ENCODE measurements around the gene SHC1. TPM values are rescaled to one million over a fixed set of nuclear protein-coding genes. Genes with fewer than 3 reads are reported as not detected.

The SHC1 gene
- total RNA-seq, 2 experiments from 2014 or later: 59.9 to 60.0 TPM

GRCh38 chr1:154960446-154961136 lies 10.0 kb downstream of the SHC1 start:
- Histone ChIP-seq H3K4me3 (ENCODE audit: low read length) (peak overlapping the region; percentile 68), H3K9me3 (ENCODE audit: control insufficient read depth in 1 of 2, insufficient read depth in 1 of 2, low read length in 2 of 2) (no peaks in the 10 kb centered on the region), H3K27ac (ENCODE audit: low read depth in 1 of 2, low read length in 2 of 2) (peak overlapping the region; percentile 83 to 95), H3K4me1 (ENCODE audit: insufficient read depth, low read length) (peaks cover 69% of the 10 kb centered on the region), H3K36me3 (ENCODE audit: insufficient read depth, low read length) (peaks cover 45% of the 10 kb centered on the region), H3K27me3 (ENCODE audit: control insufficient read depth in 1 of 2, insufficient read depth in 2 of 2, low read length in 2 of 2) (no peaks in the 10 kb centered on the region)
- H3K36me3 Mint-ChIP-seq (ENCODE audit: low read depth): peaks cover 53% of the 10 kb centered on the region
- TF ChIP-seq, protein P1, sequence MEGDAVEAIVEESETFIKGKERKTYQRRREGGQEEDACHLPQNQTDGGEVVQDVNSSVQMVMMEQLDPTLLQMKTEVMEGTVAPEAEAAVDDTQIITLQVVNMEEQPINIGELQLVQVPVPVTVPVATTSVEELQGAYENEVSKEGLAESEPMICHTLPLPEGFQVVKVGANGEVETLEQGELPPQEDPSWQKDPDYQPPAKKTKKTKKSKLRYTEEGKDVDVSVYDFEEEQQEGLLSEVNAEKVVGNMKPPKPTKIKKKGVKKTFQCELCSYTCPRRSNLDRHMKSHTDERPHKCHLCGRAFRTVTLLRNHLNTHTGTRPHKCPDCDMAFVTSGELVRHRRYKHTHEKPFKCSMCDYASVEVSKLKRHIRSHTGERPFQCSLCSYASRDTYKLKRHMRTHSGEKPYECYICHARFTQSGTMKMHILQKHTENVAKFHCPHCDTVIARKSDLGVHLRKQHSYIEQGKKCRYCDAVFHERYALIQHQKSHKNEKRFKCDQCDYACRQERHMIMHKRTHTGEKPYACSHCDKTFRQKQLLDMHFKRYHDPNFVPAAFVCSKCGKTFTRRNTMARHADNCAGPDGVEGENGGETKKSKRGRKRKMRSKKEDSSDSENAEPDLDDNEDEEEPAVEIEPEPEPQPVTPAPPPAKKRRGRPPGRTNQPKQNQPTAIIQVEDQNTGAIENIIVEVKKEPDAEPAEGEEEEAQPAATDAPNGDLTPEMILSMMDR (IDR thresholded peaks at IDR 0.05): no peak
- intact Hi-C loops (cut with DNase I, micrococcal nuclease): loop anchor here in 1 of 2 experiments (1.0 to 5.0 kb wide), 2 partner anchors 23 to 102 kb away; partner anchors contain the start of gene EFNA4
- H3K9me3 Mint-ChIP-seq: no peaks in the 10 kb centered on the region
- H3K4me1 Mint-ChIP-seq (ENCODE audit: low read depth): peaks cover 28% of the 10 kb centered on the region
- H3K27me3 Mint-ChIP-seq: no peaks in the 10 kb centered on the region
- H3K27ac Mint-ChIP-seq: peak overlapping the region; percentile 98
- H3K4me3 Mint-ChIP-seq: peak overlapping the region; percentile 99
- peak in 2 of 14 experiments; percentile 41 to 42 for DNase-seq
- peak; percentile 1 for ATAC-seq (ENCODE audit: poor library complexity)
- ChIA-PET CTCF (interaction anchor here (0.7 to 5.6 kb wide), 16 partner anchors 9 to 169 kb away, joined by 3 to 47 read pairs (median 5); partner anchors contain the start of genes CKS1B, FLAD1 and PMVK), POLR2A (interaction anchor here (0.6 to 3.2 kb wide), 16 partner anchors 8 to 401 kb away, joined by 3 to 28 read pairs (median 6); partner anchors contain the start of genes ADAM15, CKS1B, FLAD1 and PMVK)

DNA sequence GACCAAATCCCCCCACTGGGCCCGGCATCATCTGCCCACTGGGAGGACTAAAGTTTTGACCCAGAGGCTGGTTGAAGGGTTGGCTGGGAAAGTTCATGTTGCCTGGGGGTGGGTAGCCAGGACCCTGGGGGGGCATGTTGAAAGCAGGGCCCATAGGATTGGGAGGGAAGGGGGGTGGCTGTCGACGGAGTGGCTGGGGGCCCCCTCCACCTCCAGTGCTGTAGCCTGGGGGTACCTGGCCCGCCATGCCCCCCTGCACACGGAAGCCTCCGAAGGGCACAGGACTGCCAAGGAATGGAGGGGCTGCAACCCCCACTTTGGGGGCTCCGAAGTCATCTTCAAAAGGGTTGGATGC lies 11.1 kb downstream of the SHC1 start:
- peaks cover 51% of the 10 kb centered on the region for H3K36me3 Mint-ChIP-seq (ENCODE audit: low read depth)
- CTCF ChIA-PET: interaction anchor here (0.8 to 3.9 kb wide), 2 partner anchors 39 to 58 kb away, joined by 3 to 47 read pairs; no protein-coding TSS in a partner anchor
- H3K9me3 Mint-ChIP-seq: no peaks in the 10 kb centered on the region
- TF ChIP-seq, protein P1 (IDR thresholded peaks at IDR 0.05): no peak
- DNase-seq (no peak), ATAC-seq (ENCODE audit: poor library complexity) (no peak)
- peak overlapping the region; percentile 98 for H3K27ac Mint-ChIP-seq
- no peaks in the 10 kb centered on the region for H3K27me3 ChIP-seq (ENCODE audit: control insufficient read depth in 1 of 2, insufficient read depth in 2 of 2, low read length in 2 of 2)
- H3K4me1 Mint-ChIP-seq (ENCODE audit: low read depth): peaks cover 39% of the 10 kb centered on the region
- H3K9me3 ChIP-seq (ENCODE audit: control insufficient read depth in 1 of 2, insufficient read depth in 1 of 2, low read length in 2 of 2): no peaks in the 10 kb centered on the region
- intact Hi-C loops (cut with DNase I, micrococcal nuclease): loop anchor here in 1 of 2 experiments (10.0 kb wide), 1 partner anchor 125 kb away; no protein-coding TSS in a partner anchor
- H3K36me3 ChIP-seq (ENCODE audit: insufficient read depth, low read length): peaks cover 39% of the 10 kb centered on the region
- H3K27me3 Mint-ChIP-seq: no peaks in the 10 kb centered on the region
- peak overlapping the region in 1 of 2 donors; percentile 7 for H3K27ac ChIP-seq (ENCODE audit: low read depth in 1 of 2, low read length in 2 of 2)
- H3K4me3 ChIP-seq (ENCODE audit: low read length): no peak overlapping the region
- peak overlapping the region; percentile 38 for H3K4me3 Mint-ChIP-seq
- POLR2A ChIA-PET: interaction anchor here (0.7 to 2.9 kb wide), 3 partner anchors 16 to 58 kb away, joined by 3 to 22 read pairs (median 3); no protein-coding TSS in a partner anchor
- peaks cover 79% of the 10 kb centered on the region for H3K4me1 ChIP-seq (ENCODE audit: insufficient read depth, low read length)

DNA sequence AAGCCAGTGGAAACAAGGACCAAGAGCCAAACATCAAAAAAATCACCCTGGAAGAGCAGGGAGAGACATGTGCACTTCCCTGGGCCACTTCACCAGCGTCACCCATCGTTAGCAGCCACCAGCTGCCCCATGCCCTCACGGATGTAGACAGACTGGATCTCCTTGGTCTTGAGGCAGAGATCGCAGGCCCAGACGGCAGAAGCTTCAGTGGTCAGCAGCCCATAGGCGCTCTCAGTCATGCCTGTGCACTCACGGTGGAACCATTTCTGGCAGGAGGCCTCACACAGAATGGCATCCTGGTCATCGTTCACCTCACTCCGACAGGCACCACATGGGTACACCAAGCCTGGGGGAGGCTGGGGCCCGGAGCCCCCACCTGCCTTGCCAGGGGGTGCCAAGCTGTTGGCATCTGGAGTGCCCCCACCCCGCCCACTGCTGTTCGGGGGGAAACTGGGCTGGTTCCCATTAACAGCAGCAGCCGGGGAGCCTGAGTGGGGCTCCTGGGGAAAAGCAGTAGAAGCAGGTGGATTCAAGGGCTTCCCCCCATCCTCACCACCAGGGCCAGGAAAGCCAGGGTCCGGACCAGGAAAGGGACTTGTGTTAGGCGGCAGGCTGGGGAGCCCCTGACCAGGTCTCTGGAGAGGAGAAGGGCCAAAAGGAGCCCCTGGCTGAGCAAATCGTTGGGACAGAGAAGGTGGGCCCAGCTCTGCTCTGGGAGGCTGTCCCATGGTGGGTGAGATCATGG lies 11.7 kb downstream of the SHC1 start:
- Mint-ChIP-seq H3K36me3 (ENCODE audit: low read depth) (peaks cover 50% of the 10 kb centered on the region), H3K4me1 (ENCODE audit: low read depth) (peaks cover 45% of the 10 kb centered on the region), H3K27ac (no peak overlapping the region), H3K27me3 (no peaks in the 10 kb centered on the region), H3K9me3 (no peaks in the 10 kb centered on the region), H3K4me3 (peak overlapping the region; percentile 20)
- intact Hi-C loops (cut with DNase I, micrococcal nuclease): loop anchor here in 1 of 2 experiments (10.0 kb wide), 1 partner anchor 126 kb away; no protein-coding TSS in a partner anchor
- Histone ChIP-seq H3K4me3 (ENCODE audit: low read length) (no peak overlapping the region), H3K36me3 (ENCODE audit: insufficient read depth, low read length) (peaks cover 35% of the 10 kb centered on the region), H3K4me1 (ENCODE audit: insufficient read depth, low read length) (peaks cover 85% of the 10 kb centered on the region), H3K9me3 (ENCODE audit: control insufficient read depth in 1 of 2, insufficient read depth in 1 of 2, low read length in 2 of 2) (no peaks in the 10 kb centered on the region), H3K27me3 (ENCODE audit: control insufficient read depth in 1 of 2, insufficient read depth in 2 of 2, low read length in 2 of 2) (no peaks in the 10 kb centered on the region), H3K27ac (ENCODE audit: low read depth in 1 of 2, low read length in 2 of 2) (peak overlapping the region in 1 of 2 donors; percentile 7)
- ChIA-PET CTCF (interaction anchor here (3.9 to 5.0 kb wide), 2 partner anchors 40 to 58 kb away, joined by 24 to 47 read pairs; no protein-coding TSS in a partner anchor), POLR2A (no interaction called here)
- DNase-seq (no peak), ATAC-seq (ENCODE audit: poor library complexity) (no peak)
- TF ChIP-seq, protein P1 (IDR thresholded peaks at IDR 0.05): no peak

Measured in CD4-positive, alpha-beta T cell (primary cell).